ENCODE data around the gene TBCCD1. TPM values are rescaled to one million over a fixed set of nuclear protein-coding genes. Genes with fewer than 3 reads are reported as not detected.

The TBCCD1 gene
- total and polyA plus RNA-seq, 7 donors = 4.6 to 10.8 (median 6.6) TPM

GRCh38 chr3:186512570-186513302 lies 54.4 kb downstream of the TBCCD1 start:
- 42 to 44% (median 43%) methylated on average over 9 of the region's 9 CpGs for whole genome bisulfite sequencing, 3 donors
- Histone ChIP-seq H3K9me3 (no peaks in the 10 kb centered on the region), H3K4me3 (no peak overlapping the region), H3K27ac (no peak overlapping the region), H3K4me1 (no peaks in the 10 kb centered on the region), H3K36me3 (ENCODE audit: insufficient read depth in 1 of 2, low read depth in 1 of 2) (no peaks in the 10 kb centered on the region), H3K27me3 (ENCODE audit: insufficient read depth in 3 of 3, low read length in 2 of 3) (peaks cover 0 to 5% (median 0%) of the 10 kb centered on the region in 3 donors)
- TF ChIP-seq, protein P1, sequence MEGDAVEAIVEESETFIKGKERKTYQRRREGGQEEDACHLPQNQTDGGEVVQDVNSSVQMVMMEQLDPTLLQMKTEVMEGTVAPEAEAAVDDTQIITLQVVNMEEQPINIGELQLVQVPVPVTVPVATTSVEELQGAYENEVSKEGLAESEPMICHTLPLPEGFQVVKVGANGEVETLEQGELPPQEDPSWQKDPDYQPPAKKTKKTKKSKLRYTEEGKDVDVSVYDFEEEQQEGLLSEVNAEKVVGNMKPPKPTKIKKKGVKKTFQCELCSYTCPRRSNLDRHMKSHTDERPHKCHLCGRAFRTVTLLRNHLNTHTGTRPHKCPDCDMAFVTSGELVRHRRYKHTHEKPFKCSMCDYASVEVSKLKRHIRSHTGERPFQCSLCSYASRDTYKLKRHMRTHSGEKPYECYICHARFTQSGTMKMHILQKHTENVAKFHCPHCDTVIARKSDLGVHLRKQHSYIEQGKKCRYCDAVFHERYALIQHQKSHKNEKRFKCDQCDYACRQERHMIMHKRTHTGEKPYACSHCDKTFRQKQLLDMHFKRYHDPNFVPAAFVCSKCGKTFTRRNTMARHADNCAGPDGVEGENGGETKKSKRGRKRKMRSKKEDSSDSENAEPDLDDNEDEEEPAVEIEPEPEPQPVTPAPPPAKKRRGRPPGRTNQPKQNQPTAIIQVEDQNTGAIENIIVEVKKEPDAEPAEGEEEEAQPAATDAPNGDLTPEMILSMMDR (IDR thresholded peaks at IDR 0.05) = no peak
- DNase-seq (no peak), ATAC-seq (no peak)
- intact Hi-C loops (cut with DNase I) = no loop called here

DNA sequence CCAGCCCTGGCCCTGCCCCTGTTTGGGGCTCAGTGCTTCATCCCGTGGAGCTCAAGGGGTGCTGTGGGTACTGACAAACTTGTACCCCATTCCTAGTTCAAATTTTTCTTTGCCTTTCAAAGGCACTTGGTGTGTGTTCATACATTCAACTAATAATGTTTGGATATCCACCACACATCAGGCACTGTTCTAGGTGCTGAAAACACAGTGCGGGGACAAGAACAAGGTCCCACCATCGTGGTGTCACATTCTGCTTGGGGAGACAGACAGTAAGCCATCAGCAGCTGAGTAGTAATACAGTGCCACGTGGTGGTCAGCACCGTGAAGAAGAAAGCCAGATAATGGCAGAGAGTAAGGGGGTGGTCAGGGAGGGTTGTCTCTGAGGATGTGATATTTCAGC lies 55.4 kb downstream of the TBCCD1 start:
- 56 to 62% (median 61%) methylated on average over 5 of the region's 5 CpGs for WGBS, 3 donors
- DNase-seq (no peak), ATAC-seq (no peak)
- peaks cover 0 to 5% (median 0%) of the 10 kb centered on the region in 3 donors for H3K27me3 ChIP-seq (ENCODE audit: insufficient read depth in 3 of 3, low read length in 2 of 3)
- no peaks in the 10 kb centered on the region for H3K4me1 ChIP-seq
- no peak overlapping the region for H3K27ac ChIP-seq
- H3K36me3 ChIP-seq (ENCODE audit: insufficient read depth in 1 of 2, low read depth in 1 of 2) = no peaks in the 10 kb centered on the region
- intact Hi-C loops (cut with DNase I) = no loop called here
- H3K9me3 ChIP-seq = no peaks in the 10 kb centered on the region
- no peak overlapping the region for H3K4me3 ChIP-seq
- TF ChIP-seq, protein P1 (IDR thresholded peaks at IDR 0.05) = no peak

GRCh38 chr3:186511245-186511644 lies 55.9 kb downstream of the TBCCD1 start:
- intact Hi-C loops (cut with DNase I) = no loop called here
- WGBS, 3 donors = 86 to 94% (median 91%) methylated on average over 4 of the region's 4 CpGs
- DNase-seq = no peak
- Histone ChIP-seq H3K4me1 (no peaks in the 10 kb centered on the region), H3K9me3 (no peaks in the 10 kb centered on the region), H3K4me3 (no peak overlapping the region), H3K27me3 (ENCODE audit: insufficient read depth in 3 of 3, low read length in 2 of 3) (peaks cover 0 to 5% (median 0%) of the 10 kb centered on the region in 3 donors), H3K36me3 (ENCODE audit: insufficient read depth in 1 of 2, low read depth in 1 of 2) (no peaks in the 10 kb centered on the region), H3K27ac (no peak overlapping the region)
- TF ChIP-seq, protein P1 (IDR thresholded peaks at IDR 0.05) = no peak
- ATAC-seq = no peak

DNA sequence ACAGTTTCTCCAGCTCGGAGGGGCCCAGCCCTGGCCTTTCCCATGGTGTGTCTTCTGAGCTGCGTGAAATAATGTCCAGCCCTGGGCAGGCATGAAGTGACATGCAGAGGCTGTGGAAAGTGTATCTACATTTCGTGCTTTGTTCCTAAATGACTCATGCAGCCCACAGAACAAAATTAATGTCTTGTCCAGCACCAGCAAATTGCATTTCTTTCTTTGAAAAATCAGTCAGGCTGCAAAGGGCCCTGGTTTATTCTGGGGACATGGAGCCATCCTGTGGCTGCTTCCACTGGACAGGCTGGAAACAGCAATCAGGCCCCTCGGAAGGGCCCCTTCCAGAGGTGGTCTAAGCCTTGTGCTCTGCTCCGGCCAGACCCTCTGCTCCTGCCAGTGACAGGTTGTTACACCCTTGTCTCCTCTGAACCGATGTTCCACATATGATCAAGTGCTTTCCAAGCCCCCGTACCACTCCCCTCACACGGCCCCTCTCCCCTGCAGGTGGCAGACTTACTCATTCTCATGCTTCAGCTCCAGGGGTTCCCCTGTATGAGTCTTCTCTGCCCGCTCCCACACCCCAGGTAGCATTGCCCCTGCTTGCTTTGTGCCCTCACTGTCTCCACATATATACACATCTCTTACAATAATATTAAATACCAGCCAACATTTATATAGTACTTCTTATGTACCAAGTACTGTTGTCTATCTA lies 56.6 kb downstream of the TBCCD1 start:
- Histone ChIP-seq H3K9me3 (no peaks in the 10 kb centered on the region), H3K27me3 (ENCODE audit: insufficient read depth in 3 of 3, low read length in 2 of 3) (peaks cover 0 to 5% (median 0%) of the 10 kb centered on the region in 3 donors), H3K27ac (no peak overlapping the region), H3K4me1 (no peaks in the 10 kb centered on the region), H3K36me3 (ENCODE audit: insufficient read depth in 1 of 2, low read depth in 1 of 2) (no peaks in the 10 kb centered on the region), H3K4me3 (no peak overlapping the region)
- ATAC-seq = no peak
- intact Hi-C loops (cut with DNase I) = no loop called here
- no peak for DNase-seq
- 61 to 68% (median 64%) methylated on average over 9 of the region's 9 CpGs for WGBS, 3 donors
- TF ChIP-seq, protein P1 (IDR thresholded peaks at IDR 0.05) = no peak
